H1 (cell line): Measurements from ENCODE around the gene DCPS. TPM values are rescaled to one million over a fixed set of nuclear protein-coding genes. Genes with fewer than 3 reads are reported as not detected.

Source experiments
- CTCF ChIP-seq, 3 experiments: IDR thresholded peaks; 1 replicate in 2 of 3; 2 replicates in 1 of 3; pipeline versions ENCODE4 v1.5.1 to v1.6.1; 2011; ENCODE audit warnings: low read length in 3 of 3, mild to moderate bottlenecking in 3 of 3, inconsistent platforms in 2 of 3, low read depth in 1 of 3, moderate library complexity in 1 of 3; ENCODE audit not compliant: insufficient read depth in 1 of 3; ENCODE audit errors: control extremely low read depth in 1 of 3
- HDAC6 ChIP-seq: IDR thresholded peaks from one replicate; pipeline ENCODE4 v1.7.1; 2012; ENCODE audit warnings: low read depth, mild to moderate bottlenecking, inconsistent platforms, low read length, moderate library complexity
- JUN ChIP-seq: IDR thresholded peaks from 2 replicates; pipeline ENCODE4 v1.6.1; 2011; ENCODE audit warnings: low read depth, mild to moderate bottlenecking, improper control_type of control experiment, low read length
- KDM5A ChIP-seq: fragments of 200-600 bp; IDR thresholded peaks from 2 replicates; pipeline ENCODE4 v1.7.1; 2012; ENCODE audit warnings: mild to moderate bottlenecking, low read length, inconsistent platforms, mixed read lengths
- TAF1 ChIP-seq: IDR thresholded peaks from 2 replicates; pipeline ENCODE4 v1.6.1; 2011; ENCODE audit warnings: mild to moderate bottlenecking, low read depth, low read length
- TBP ChIP-seq: IDR thresholded peaks from 2 replicates; pipeline ENCODE4 v1.6.1; 2011; ENCODE audit warnings: low read depth, low read length, improper control_type of control experiment
- polyA plus RNA-seq, 7 experiments: library from polyadenylated mRNA; depleted of rRNA in 3 of 7; stranded (reverse) in 5 of 7; unstranded in 2 of 7; fragments of >200 nt in 5 of 7; fragments of 200-250 nt in 2 of 7; gene quantifications; 1 replicate in 5 of 7; 2 replicates in 1 of 7; 4 replicates in 1 of 7; pipeline versions ENCODE4 v1.2.1 to v1.2.3, GENCODE V29; 2011 to 2013; ENCODE audit warnings: missing spikeins in 2 of 7, mixed read lengths in 2 of 7
- total RNA-seq: library from RNA; stranded (reverse); fragmentation: NEBNext Ultra II Directional; extraction: Animal tissue kit (Norgen Biotek cat#: 25700); gene quantifications from 2 replicates; pipeline ENCODE4 v1.2.1, GENCODE V29; 2021

Gene DCPS
- total and polyA plus RNA-seq, 2 of the 8 experiments (the other 6 are each of a cell fraction or from before 2014, with no cell fraction given): 24.6 to 55.2 TPM

GRCh38 chr11:126362879-126363655, 59.2 kb downstream of the DCPS start (continued):
- TF ChIP-seq CTCF (IDR thresholded peaks at IDR 0.05; ENCODE audit: control extremely low read depth in 1 of 3, insufficient read depth in 1 of 3, low read depth in 1 of 3, low read length in 3 of 3) (no peak), TBP (no peak), HDAC6 (no peak), TAF1 (no peak), JUN (no peak), KDM5A (no peak)
